ENCODE data around the gene FOXP1.

Gene FOXP1

GRCh38 chr3:71062952-71063772 lies 520.4 kb downstream of the FOXP1 start:
- no peak for DNase-seq

GRCh38 chr3:71062037-71062932 lies 521.2 kb downstream of the FOXP1 start:
- no peak for DNase-seq

GRCh38 chr3:71061581-71061980 lies 521.9 kb downstream of the FOXP1 start:
- DNase-seq = no peak

GRCh38 chr3:71061037-71061436 lies 522.5 kb downstream of the FOXP1 start:
- no peak for DNase-seq

- DNase-seq = no peak
Measured at GRCh38 chr3:71060536-71060935, 523.0 kb downstream of the FOXP1 start.

- no peak for DNase-seq
Measured at GRCh38 chr3:71057526-71057894, 526.0 kb downstream of the FOXP1 start.

GRCh38 chr3:71056327-71056726 lies 527.2 kb downstream of the FOXP1 start:
- DNase-seq = no peak

- DNase-seq = no peak
Measured at GRCh38 chr3:71055257-71056001, 528.1 kb downstream of the FOXP1 start.

- DNase-seq = no peak
Measured at GRCh38 chr3:71054312-71054711, 529.2 kb downstream of the FOXP1 start.

- DNase-seq = no peak
Measured at GRCh38 chr3:71053495-71053894, 530.0 kb downstream of the FOXP1 start.

GRCh38 chr3:71052716-71053115 lies 530.8 kb downstream of the FOXP1 start:
- no peak for DNase-seq

- DNase-seq = no peak
Measured at GRCh38 chr3:71051893-71052687, 531.4 kb downstream of the FOXP1 start.

GRCh38 chr3:71051259-71051595 lies 532.3 kb downstream of the FOXP1 start:
- no peak for DNase-seq

GRCh38 chr3:71050538-71051258 lies 532.8 kb downstream of the FOXP1 start:
- DNase-seq = no peak

GRCh38 chr3:71050166-71050537 lies 533.4 kb downstream of the FOXP1 start:
- DNase-seq = no peak

- DNase-seq = no peak
Measured at GRCh38 chr3:71048948-71049347, 534.6 kb downstream of the FOXP1 start.

GRCh38 chr3:71047616-71048531 lies 535.7 kb downstream of the FOXP1 start:
- DNase-seq = no peak

GRCh38 chr3:71046791-71047190 lies 536.7 kb downstream of the FOXP1 start:
- no peak for DNase-seq

- DNase-seq = no peak
Measured at GRCh38 chr3:71045917-71046282, 537.6 kb downstream of the FOXP1 start.

GRCh38 chr3:71045212-71045916 lies 538.2 kb downstream of the FOXP1 start:
- no peak for DNase-seq

All from activated CD4-positive, alpha-beta T cell treated with anti-CD3 and anti-CD28 coated beads, Interleukin-2, amount 50 U/mL, for 4 hours (primary cell).